Lung (tissue), 12 donors: Measurements from ENCODE around the gene CDKAL1. TPM values are rescaled to one million over a fixed set of nuclear protein-coding genes. Genes with fewer than 3 reads are reported as not detected.

Experiments used
- ATAC-seq: fragments of 200-7000 bp; cut with Tn5 transposase; one replicate; pipeline ENCODE4 v1.9.1; 2020; ENCODE audit warnings: moderate number of reproducible peaks; ENCODE audit not compliant: insufficient read depth, low FRiP score
- DNase-seq, 3 donors: peaks; one replicate each; pipeline ENCODE4 v3.0.0-alpha.2; 2013 to 2017
- H3K27ac ChIP-seq, 2 donors: one replicate each; pipeline ENCODE4 v1.5.1; 2013; ENCODE audit warnings: mild to moderate bottlenecking in 2 of 2, moderate library complexity in 2 of 2, control low read depth in 1 of 2, inconsistent platforms in 1 of 2, low read depth in 1 of 2, low read length in 1 of 2
- H3K27me3 ChIP-seq, 3 donors: one replicate each; pipeline ENCODE4 v1.5.1; 2013; ENCODE audit warnings: low read length in 2 of 3; ENCODE audit not compliant: control insufficient read depth in 3 of 3, insufficient read depth in 3 of 3
- H3K36me3 ChIP-seq, 4 donors: one replicate each; pipeline ENCODE4 v1.5.1; 2013; ENCODE audit warnings: low read length in 4 of 4, mild to moderate bottlenecking in 1 of 4, moderate library complexity in 1 of 4; ENCODE audit not compliant: control insufficient read depth in 4 of 4, insufficient read depth in 4 of 4
- H3K4me1 ChIP-seq, 5 donors: one replicate each; pipeline ENCODE4 v1.5.1; 2013; ENCODE audit warnings: low read length in 5 of 5, mild to moderate bottlenecking in 2 of 5, moderate library complexity in 1 of 5; ENCODE audit not compliant: control insufficient read depth in 5 of 5, insufficient read depth in 5 of 5
- H3K4me3 ChIP-seq: one replicate; pipeline ENCODE4 v1.5.1; 2013; ENCODE audit warnings: mild to moderate bottlenecking, control low read depth, moderate library complexity
- H3K9ac ChIP-seq, 2 donors: one replicate each; pipeline ENCODE4 v1.5.1; 2013; ENCODE audit warnings: low read length in 2 of 2, control low read depth in 1 of 2; ENCODE audit not compliant: insufficient read depth in 1 of 2
- H3K9me3 ChIP-seq, 4 donors: one replicate each; pipeline ENCODE4 v1.5.1; 2013; ENCODE audit warnings: low read length in 3 of 4, mild to moderate bottlenecking in 1 of 4, moderate library complexity in 1 of 4; ENCODE audit not compliant: control insufficient read depth in 4 of 4, insufficient read depth in 3 of 4
- whole genome bisulfite sequencing, 2 donors: extraction: QIAGEN DNeasy Blood & Tissue Kit; methylation state at CpG; one replicate each; pipeline ENCODE4 v1.1.7; 2013; 5-methylcytosine and 5-hydroxymethylcytosine counted together
- polyA plus RNA-seq, 2 donors: library from polyadenylated mRNA; stranded (reverse); fragments of 200-250 nt; gene quantifications; one replicate each; pipeline ENCODE4 v1.2.1, GENCODE V29; 2013
- total RNA-seq, 2 donors: library from RNA; depleted of rRNA in 1 of 2; stranded (reverse); fragments of >200 nt in 1 of 2; gene quantifications; one replicate each; pipeline ENCODE4 v1.2.1, GENCODE V29; 2014 to 2021
- TF ChIP-seq, protein P1 (sequence below): IDR thresholded peaks from 2 replicates; pipeline ENCODE4 v1.5.1; 2012; ENCODE audit warnings: mild to moderate bottlenecking; ENCODE audit errors: control extremely low read depth, extremely low read depth
- donor health status: control.
- donor health status: control.
- donor health status: Bipolar disorder and iron deficiency.
- donor health status: healthy.
- donor health status: DM: yes; HTN: yes; CAD: no.

Gene CDKAL1
- total and polyA plus RNA-seq, 4 donors: 4.0 to 39.0 (median 10.0) TPM

DNA sequence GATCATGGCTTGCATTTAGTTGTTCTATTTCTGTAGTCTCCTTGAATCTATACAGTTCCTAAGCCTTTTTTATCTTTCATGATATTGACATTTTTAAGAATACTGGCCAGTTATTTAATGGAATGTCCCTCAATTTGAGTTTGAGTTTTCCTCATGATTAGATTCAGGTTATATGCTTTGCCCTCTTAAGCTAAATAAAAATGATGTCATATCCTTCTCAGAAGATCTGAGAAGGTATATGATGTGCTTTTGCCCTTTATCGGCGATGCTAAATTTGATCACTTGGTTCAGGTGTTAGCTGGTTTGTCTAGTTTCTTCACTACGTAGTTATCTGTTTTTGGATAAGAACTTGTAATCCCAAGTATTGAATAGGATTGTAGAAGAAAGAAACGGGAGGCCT lies 549.5 kb downstream of the CDKAL1 start:
- Histone ChIP-seq H3K9ac (no peak overlapping the region), H3K4me1 (peaks cover 0 to 4% (median 0%) of the 10 kb centered on the region in 5 donors), H3K9me3 (no peaks in the 10 kb centered on the region), H3K4me3 (no peak overlapping the region), H3K27ac (no peak overlapping the region), H3K27me3 (no peaks in the 10 kb centered on the region), H3K36me3 (peaks cover 0 to 2% (median 0%) of the 10 kb centered on the region in 4 donors)
- ATAC-seq (no peak), DNase-seq (no peak)
- 82 to 97% methylated on average over 4 of the region's 4 CpGs for WGBS, 2 donors
- TF ChIP-seq, protein P1, sequence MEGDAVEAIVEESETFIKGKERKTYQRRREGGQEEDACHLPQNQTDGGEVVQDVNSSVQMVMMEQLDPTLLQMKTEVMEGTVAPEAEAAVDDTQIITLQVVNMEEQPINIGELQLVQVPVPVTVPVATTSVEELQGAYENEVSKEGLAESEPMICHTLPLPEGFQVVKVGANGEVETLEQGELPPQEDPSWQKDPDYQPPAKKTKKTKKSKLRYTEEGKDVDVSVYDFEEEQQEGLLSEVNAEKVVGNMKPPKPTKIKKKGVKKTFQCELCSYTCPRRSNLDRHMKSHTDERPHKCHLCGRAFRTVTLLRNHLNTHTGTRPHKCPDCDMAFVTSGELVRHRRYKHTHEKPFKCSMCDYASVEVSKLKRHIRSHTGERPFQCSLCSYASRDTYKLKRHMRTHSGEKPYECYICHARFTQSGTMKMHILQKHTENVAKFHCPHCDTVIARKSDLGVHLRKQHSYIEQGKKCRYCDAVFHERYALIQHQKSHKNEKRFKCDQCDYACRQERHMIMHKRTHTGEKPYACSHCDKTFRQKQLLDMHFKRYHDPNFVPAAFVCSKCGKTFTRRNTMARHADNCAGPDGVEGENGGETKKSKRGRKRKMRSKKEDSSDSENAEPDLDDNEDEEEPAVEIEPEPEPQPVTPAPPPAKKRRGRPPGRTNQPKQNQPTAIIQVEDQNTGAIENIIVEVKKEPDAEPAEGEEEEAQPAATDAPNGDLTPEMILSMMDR: no peak

DNA sequence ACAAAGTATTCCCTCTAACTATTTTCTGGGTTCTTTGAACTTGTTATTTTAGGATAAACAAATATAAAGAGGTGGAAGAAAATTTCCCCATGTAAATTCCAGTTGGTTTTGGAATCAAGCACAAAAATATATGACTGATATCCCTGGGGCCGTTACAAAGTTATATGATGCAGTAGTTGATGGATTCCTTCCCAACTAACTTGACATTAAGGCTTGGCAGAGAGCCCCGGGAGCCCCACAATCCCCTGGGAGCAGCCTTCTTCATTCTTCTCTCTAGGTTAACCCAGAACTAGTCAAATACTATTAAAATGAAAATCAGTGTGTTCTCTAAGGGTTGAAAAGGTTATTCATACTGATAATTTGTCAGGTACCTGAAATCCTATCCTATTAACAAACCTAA lies 550.4 kb downstream of the CDKAL1 start:
- DNase-seq: no peak
- H3K4me3 ChIP-seq: no peak overlapping the region
- H3K9ac ChIP-seq: no peak overlapping the region
- no peaks in the 10 kb centered on the region for H3K27me3 ChIP-seq
- TF ChIP-seq, protein P1: no peak
- H3K9me3 ChIP-seq: no peaks in the 10 kb centered on the region
- H3K36me3 ChIP-seq: peaks cover 0 to 2% (median 0%) of the 10 kb centered on the region in 4 donors
- H3K4me1 ChIP-seq: peaks cover 0 to 4% (median 0%) of the 10 kb centered on the region in 5 donors
- 75 to 81% methylated on average over 2 of the region's 2 CpGs for WGBS, 2 donors
- H3K27ac ChIP-seq: no peak overlapping the region
- no peak for ATAC-seq

DNA sequence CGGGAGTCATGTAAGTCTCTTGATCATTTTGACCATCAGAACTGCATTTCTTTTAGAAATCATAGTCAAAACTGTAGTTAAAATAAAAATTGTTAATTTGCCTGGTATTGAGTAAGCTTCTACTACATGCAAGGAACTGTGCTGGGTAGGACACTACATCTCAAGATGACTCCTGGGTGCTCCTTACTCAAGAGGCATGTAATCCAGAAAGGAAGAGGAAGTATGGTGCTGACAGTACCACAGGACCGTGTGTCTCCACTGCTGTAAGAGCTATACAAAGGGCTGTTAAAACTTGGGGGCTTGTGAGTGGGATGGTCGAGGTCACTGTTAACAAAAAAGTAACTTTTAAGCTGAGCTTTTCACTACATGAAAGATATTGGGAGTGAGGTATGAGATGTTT lies 551.0 kb downstream of the CDKAL1 start:
- no peaks in the 10 kb centered on the region for H3K9me3 ChIP-seq
- no peak overlapping the region for H3K9ac ChIP-seq
- ATAC-seq (no peak), DNase-seq (no peak)
- H3K4me3 ChIP-seq: no peak overlapping the region
- TF ChIP-seq, protein P1: no peak
- H3K36me3 ChIP-seq: peaks cover 0 to 2% (median 0%) of the 10 kb centered on the region in 4 donors
- no peaks in the 10 kb centered on the region for H3K27me3 ChIP-seq
- peaks cover 0 to 4% (median 0%) of the 10 kb centered on the region in 5 donors for H3K4me1 ChIP-seq
- H3K27ac ChIP-seq: no peak overlapping the region
- 78 to 85% methylated on average over 3 of the region's 3 CpGs for WGBS, 2 donors

DNA sequence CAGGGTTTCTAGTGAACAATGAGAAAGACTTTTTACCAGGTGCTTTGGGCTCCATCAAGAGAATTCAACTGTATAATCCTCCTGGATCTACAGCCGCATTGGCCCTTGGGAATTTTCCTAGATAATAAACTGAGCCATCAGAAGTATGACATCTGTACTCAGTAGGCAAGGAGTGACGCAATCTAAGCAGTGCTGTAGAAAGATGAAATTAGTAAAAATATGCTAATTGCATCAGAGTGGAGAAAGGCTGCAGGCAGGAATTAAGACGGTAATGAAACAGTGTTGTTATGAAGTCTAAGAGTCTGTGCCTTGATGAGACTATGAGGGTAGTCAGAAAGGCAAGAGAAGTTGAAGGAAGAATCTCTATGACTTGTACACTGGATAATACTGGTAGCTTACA lies 551.4 kb downstream of the CDKAL1 start:
- no peaks in the 10 kb centered on the region for H3K9me3 ChIP-seq
- H3K27ac ChIP-seq: no peak overlapping the region
- WGBS, 2 donors: 78 to 90% methylated on average over 3 of the region's 3 CpGs
- DNase-seq: no peak
- no peak overlapping the region for H3K9ac ChIP-seq
- H3K36me3 ChIP-seq: peaks cover 0 to 2% (median 0%) of the 10 kb centered on the region in 4 donors
- TF ChIP-seq, protein P1: no peak
- no peak overlapping the region for H3K4me3 ChIP-seq
- peaks cover 0 to 4% (median 0%) of the 10 kb centered on the region in 5 donors for H3K4me1 ChIP-seq
- H3K27me3 ChIP-seq: no peaks in the 10 kb centered on the region
- no peak for ATAC-seq
